OCI-LY1 (cell line): ENCODE data around the gene C8A.

Experiments used
- CTCF ChIP-seq: fragments of 200-600 bp; sonication (generic), shearing (Covaris generic); IDR thresholded peaks from 2 replicates; pipeline ENCODE4 v1.5.1; 2017; ENCODE audit warnings: mild to moderate bottlenecking, antibody characterized with exemption, low read length, moderate library complexity, mixed read lengths
- EZH2 ChIP-seq: fragments of 200-600 bp; sonication (generic), shearing (Covaris generic); IDR thresholded peaks from 2 replicates; pipeline ENCODE4 v1.8.0; 2017; ENCODE audit warnings: borderline replicate concordance, mixed run types, mild to moderate bottlenecking, antibody characterized with exemption, low read length, moderate library complexity, mixed read lengths

GRCh38 chr1:56923201-56923600 is 68.6 kb downstream of the C8A start:
- TF ChIP-seq CTCF = no peak
- TF ChIP-seq EZH2 = no peak
